ENCODE data around the gene CRACR2B. TPM values are rescaled to one million over a fixed set of nuclear protein-coding genes. Genes with fewer than 3 reads are reported as not detected.
A peak's percentile ranks its signal among the peaks of the same experiment; 100 is the strongest.

CRACR2B gene
- total and polyA plus RNA-seq, 2 of the 8 experiments (the other 6 are each of a cell fraction or from before 2014, with no cell fraction given): 18.2 to 26.4 TPM

- Histone ChIP-seq H3K18ac (ENCODE audit: extremely low read depth, low read length) (peak within 1 kb of the TSS; percentile 95), H4K20me1 (replicated peaks in 1 of 2; ENCODE audit: control insufficient read depth in 1 of 2, insufficient read depth in 2 of 2, low read length in 2 of 2) (peaks cover 0 to 12% of the 10 kb centered on the region in 2 experiments), H3K79me2 (ENCODE audit: control insufficient read depth in 1 of 2, insufficient read depth in 2 of 2, low read length in 2 of 2) (peaks cover 0 to 5% of the 10 kb centered on the region in 2 experiments; a peak in 1 of 4 replicates), H2BK12ac (ENCODE audit: low read depth, low read length) (peak within 1 kb of the TSS; percentile 53; the same call in 1 of the 2 replicates), H3K9me3 (ENCODE audit: insufficient read depth in 2 of 2, low read depth in 1 of 2, low read length in 1 of 2) (no peaks in the 10 kb centered on the region), H3K4me2 (ENCODE audit: insufficient read depth in 1 of 2, low read depth in 2 of 2, low read length in 2 of 2) (peak within 1 kb of the TSS; percentile 84 to 92), H3K56ac (replicated peaks; ENCODE audit: insufficient read length, low read depth, low read length) (peak within 1 kb of the TSS; percentile 59), H2BK20ac (ENCODE audit: low read length) (no peak within 1 kb of the TSS), H3K79me1 (ENCODE audit: low read depth, low read length) (0 out of 2 replicates have a peak, but pooled peaks cover 4% of the 10 kb centered on the region), H3K23ac (ENCODE audit: insufficient read length) (no peak within 1 kb of the TSS), H3K4me1 (replicated peaks in 1 of 4; ENCODE audit: control insufficient read depth in 3 of 4, insufficient read depth in 4 of 4, low read length in 3 of 4) (peaks cover 4 to 20% (median 15%) of the 10 kb centered on the region in 4 experiments), H2BK15ac (ENCODE audit: low read length) (no peak within 1 kb of the TSS), H4K5ac (ENCODE audit: insufficient read length, low read depth, low read length) (peak within 1 kb of the TSS; percentile 62), H3K36me3 (ENCODE audit: control insufficient read depth in 2 of 4, insufficient read depth in 4 of 4, low read length in 3 of 4) (peaks cover 3 to 34% (median 6%) of the 10 kb centered on the region in 4 experiments; a peak in 5 of 8 replicates), H2BK120ac (replicated peaks; ENCODE audit: low read depth, low read length) (no peak within 1 kb of the TSS), H3K27me3 (replicated peaks in 1 of 4; ENCODE audit: control insufficient read depth in 3 of 4, extremely low read depth in 1 of 4, insufficient read depth in 3 of 4, low read length in 3 of 4) (no peaks in the 10 kb centered on the region), H3K4ac (replicated peaks; ENCODE audit: insufficient read length, low read depth, low read length) (peak within 1 kb of the TSS; percentile 85), H4K91ac (replicated peaks; ENCODE audit: insufficient read length, low read length) (peak within 1 kb of the TSS; percentile 99), H2BK5ac (ENCODE audit: low read depth, low read length) (peak within 1 kb of the TSS; percentile 91; the same call in 1 of the 2 replicates), H2AFZ (ENCODE audit: low read length) (no peak within 1 kb of the TSS), H3K9ac (replicated peaks in 1 of 4; ENCODE audit: extremely low read depth in 1 of 4, low read depth in 3 of 4, low read length in 3 of 4) (peak within 1 kb of the TSS; percentile 26 to 83 (median 74); a peak in 6 of 7 replicates), H2AK5ac (ENCODE audit: low read depth, low read length) (no peak within 1 kb of the TSS), H3K23me2 (ENCODE audit: low read depth, low read length) (peaks cover 7% of the 10 kb centered on the region), H3K27ac (ENCODE audit: low read depth, low read length) (no peak within 1 kb of the TSS; the same call in 1 of the 2 replicates), H4K8ac (ENCODE audit: extremely low read depth, insufficient read depth, low read length) (peak within 1 kb of the TSS; percentile 85), H3K14ac (ENCODE audit: insufficient read length) (no peak within 1 kb of the TSS), H3K4me3 (ENCODE audit: extremely low read depth in 1 of 4, insufficient read depth in 2 of 4, low read depth in 3 of 4, low read length in 4 of 4) (peak within 1 kb of the TSS; percentile 65 to 85 (median 81))
- POLR2A ChIA-PET (ENCODE audit: partially characterized antibody): interaction anchor here (0.8 to 53.0 kb wide), 6 partner anchors 8 to 156 kb away, joined by 3 to 1917 read pairs (median 5); partner anchors contain the start of genes CD151, CEND1, CRACR2B and PNPLA2
- DNase-seq (ENCODE audit: low read depth in 1 of 2, low spot score in 2 of 2) (peak in 1 of 2 experiments; percentile 93), FAIRE-seq (no peak)
- CTCF ChIA-PET (ENCODE audit: partially characterized antibody): interaction anchor here (0.7 to 1.3 kb wide), 6 partner anchors 12 to 239 kb away, joined by 3 to 6 read pairs (median 4); no protein-coding TSS in a partner anchor
- WGBS, 2 experiments (ENCODE audit: extremely low coverage in 1 of 2, insufficient coverage in 1 of 2, insufficient read length in 1 of 2, insufficient replicate concordance in 2 of 2, low coverage in 1 of 2, low lambda C conversion rate in 2 of 2, missing lambda C conversion rate in 1 of 2): 25% methylated on average over 23 of the region's 69 CpGs; no CpG with 5 or more reads in 1 of the 2 experiments
- TF ChIP-seq RNF2 (IDR thresholded peaks at IDR 0.05; ENCODE audit: borderline replicate concordance, low read depth, low read length, missing control alignments, poor library complexity, severe bottlenecking) (no peak), HDAC2 (IDR thresholded peaks at IDR 0.05; ENCODE audit: borderline replicate concordance in 1 of 2, low read depth in 2 of 2, low read length in 2 of 2) (peak in 1 of 2 experiments; percentile 94; a peak in 1 of 4 replicates), SP2 (IDR thresholded peaks at IDR 0.05; ENCODE audit: low read length) (no peak), FOSL1 (IDR thresholded peaks at IDR 0.05; ENCODE audit: insufficient read depth, low read depth, low read length) (no peak), ASH2L (IDR thresholded peaks at IDR 0.05; ENCODE audit: low read length) (peak; percentile 17), SIRT6 (IDR thresholded peaks at IDR 0.05; ENCODE audit: low read length) (no peak), KDM1A (IDR thresholded peaks at IDR 0.05; ENCODE audit: borderline replicate concordance, low read length) (no peak), RBBP5 (IDR thresholded peaks at IDR 0.05; ENCODE audit: borderline replicate concordance, low read depth, low read length) (no peak; the same call in 1 of the 2 replicates), BCL11A (IDR thresholded peaks at IDR 0.05; ENCODE audit: low read depth in 2 of 2, low read length in 2 of 2) (no peak)
- TF ChIP-seq, protein P1, sequence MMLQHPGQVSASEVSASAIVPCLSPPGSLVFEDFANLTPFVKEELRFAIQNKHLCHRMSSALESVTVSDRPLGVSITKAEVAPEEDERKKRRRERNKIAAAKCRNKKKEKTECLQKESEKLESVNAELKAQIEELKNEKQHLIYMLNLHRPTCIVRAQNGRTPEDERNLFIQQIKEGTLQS (IDR thresholded peaks at IDR 0.05; ENCODE audit: insufficient read depth, low read depth, low read length): no peak
Measured at GRCh38 chr11:798093-798713, 29.5 kb upstream of the CRACR2B start, which contains the start of gene SLC25A22. SLC25A22 (minus strand) TSS chr11:798281; CDS start chr11:795006, 3,275 bp downstream.

Data from H1 (cell line).